Keratinocyte (primary cell): ENCODE measurements around the gene IL17RC. TPM values are rescaled to one million over a fixed set of nuclear protein-coding genes. Genes with fewer than 3 reads are reported as not detected.
"Not testable (repeated sequence)": the region's sequence is repeated elsewhere in the genome, so short reads cannot be mapped to it uniquely, and the experiment has no call there.

Experiments
- DNase-seq: peaks from one replicate; pipeline ENCODE4 v3.0.0-alpha.2; 2011; ENCODE audit warnings: low read depth, missing footprints, low spot score
- FAIRE-seq: peaks from 2 replicates; lab custom pipeline; 2011; peaks lifted over from hg19 to GRCh38; lab: Jason Lieb, UNC
- H2AFZ ChIP-seq: 2 replicates; pipeline ENCODE4 v1.6.0; 2012; ENCODE audit warnings: low read length, control low read depth, inconsistent platforms; ENCODE audit not compliant: control insufficient read depth
- H3K27ac ChIP-seq: 2 replicates; pipeline ENCODE4 v1.5.1; 2011; ENCODE audit warnings: low read length; ENCODE audit not compliant: control insufficient read depth, insufficient read depth
- H3K27me3 ChIP-seq: 3 replicates; pipeline ENCODE4 v1.6.0; 2011; ENCODE audit warnings: low read length; ENCODE audit not compliant: control insufficient read depth, insufficient read depth; ENCODE audit errors: extremely low read depth
- H3K36me3 ChIP-seq, 2 experiments: 2 replicates in 1 of 2; 3 replicates in 1 of 2; pipeline ENCODE4 v1.5.1; 2011; ENCODE audit warnings: low read length in 2 of 2, mild to moderate bottlenecking in 1 of 2; ENCODE audit not compliant: control insufficient read depth in 2 of 2, insufficient read depth in 2 of 2; ENCODE audit errors: extremely low read depth in 1 of 2
- H3K4me1 ChIP-seq: 3 replicates; pipeline ENCODE4 v1.5.1; 2011; ENCODE audit warnings: low read length; ENCODE audit not compliant: control insufficient read depth, insufficient read depth; ENCODE audit errors: extremely low read depth
- H3K4me2 ChIP-seq: 3 replicates; pipeline ENCODE4 v1.6.0; 2011; ENCODE audit warnings: low read depth, low read length; ENCODE audit not compliant: control insufficient read depth, insufficient read depth; ENCODE audit errors: extremely low read depth
- H3K4me3 ChIP-seq, 3 experiments: fragments of 200-600 bp in 1 of 3; sonication (generic) in 1 of 3; 2 replicates in 2 of 3; 3 replicates in 1 of 3; pipeline ENCODE4 v1.5.1; 2011 to 2016; ENCODE audit warnings: low read length in 3 of 3, mild to moderate bottlenecking in 3 of 3, control low read depth in 2 of 3, inconsistent platforms in 1 of 3, low read depth in 1 of 3, mixed read lengths in 1 of 3, mixed run types in 1 of 3, moderate library complexity in 1 of 3; ENCODE audit not compliant: control insufficient read depth in 2 of 3, insufficient read depth in 2 of 3; ENCODE audit errors: extremely low read depth in 1 of 3
- H3K79me2 ChIP-seq: 2 replicates; pipeline ENCODE4 v1.6.0; 2012; ENCODE audit warnings: low read length; ENCODE audit not compliant: control insufficient read depth, insufficient read depth
- H3K9ac ChIP-seq: 3 replicates; pipeline ENCODE4 v1.6.0; 2011; ENCODE audit warnings: low read length; ENCODE audit not compliant: control insufficient read depth, insufficient read depth; ENCODE audit errors: extremely low read depth
- H3K9me1 ChIP-seq: 3 replicates; pipeline ENCODE4 v1.6.0; 2011; ENCODE audit warnings: low read length; ENCODE audit not compliant: control insufficient read depth, insufficient read depth; ENCODE audit errors: extremely low read depth
- H3K9me3 ChIP-seq: 2 replicates; pipeline ENCODE4 v1.5.1; 2012; ENCODE audit warnings: low read depth, low read length; ENCODE audit not compliant: control insufficient read depth
- H4K20me1 ChIP-seq: 3 replicates; pipeline ENCODE4 v1.6.0; 2011; ENCODE audit warnings: low read length; ENCODE audit not compliant: control insufficient read depth, insufficient read depth; ENCODE audit errors: extremely low read depth
- EZH2 ChIP-seq: IDR thresholded peaks from one replicate; pipeline ENCODE4 v1.6.1; 2012; ENCODE audit warnings: inconsistent platforms, mild to moderate bottlenecking, low read length, moderate library complexity
- dilution Hi-C: fragments of 300-500 bp; cut with MboI; formaldehyde crosslinking; loops from one replicate; pipeline ENCODE4 v1.7.0; 2020; ENCODE audit warnings: low sequenced_read_pairs; ENCODE audit not compliant: extremely low pct_ligation_motif_present
- polyA plus RNA-seq, 5 experiments: library from polyadenylated mRNA; depleted of rRNA in 3 of 5; stranded (reverse) in 3 of 5; stranded (forward) in 1 of 5; unstranded in 1 of 5; fragments of >200 nt; gene quantifications; 1 replicate in 1 of 5; 2 replicates in 3 of 5; 3 replicates in 1 of 5; pipeline versions ENCODE4 v1.2.1 to v1.2.3, GENCODE V29; 2011 to 2012; ENCODE audit warnings: missing spikeins in 2 of 5, low read depth in 1 of 5, low replicate concordance in 1 of 5
- TF ChIP-seq, protein P1 (sequence below), 3 experiments: IDR thresholded peaks in 1 of 3; conservative IDR thresholded peaks in 1 of 3; optimal IDR thresholded peaks in 1 of 3; 2 replicates in 2 of 3; 3 replicates in 1 of 3; pipeline versions ENCODE3 to v1.5.1; 2011; ENCODE audit warnings: low read length in 3 of 3, mild to moderate bottlenecking in 3 of 3, moderate library complexity in 2 of 3, control low read depth in 1 of 3, inconsistent platforms in 1 of 3; ENCODE audit not compliant: insufficient read depth in 2 of 3; ENCODE audit errors: extremely low read depth in 1 of 3

Gene IL17RC
- polyA plus RNA-seq, 1 donor (not counting 4 experiments of a cell fraction or from before 2014, with no cell fraction given), result 6.3 TPM

DNA sequence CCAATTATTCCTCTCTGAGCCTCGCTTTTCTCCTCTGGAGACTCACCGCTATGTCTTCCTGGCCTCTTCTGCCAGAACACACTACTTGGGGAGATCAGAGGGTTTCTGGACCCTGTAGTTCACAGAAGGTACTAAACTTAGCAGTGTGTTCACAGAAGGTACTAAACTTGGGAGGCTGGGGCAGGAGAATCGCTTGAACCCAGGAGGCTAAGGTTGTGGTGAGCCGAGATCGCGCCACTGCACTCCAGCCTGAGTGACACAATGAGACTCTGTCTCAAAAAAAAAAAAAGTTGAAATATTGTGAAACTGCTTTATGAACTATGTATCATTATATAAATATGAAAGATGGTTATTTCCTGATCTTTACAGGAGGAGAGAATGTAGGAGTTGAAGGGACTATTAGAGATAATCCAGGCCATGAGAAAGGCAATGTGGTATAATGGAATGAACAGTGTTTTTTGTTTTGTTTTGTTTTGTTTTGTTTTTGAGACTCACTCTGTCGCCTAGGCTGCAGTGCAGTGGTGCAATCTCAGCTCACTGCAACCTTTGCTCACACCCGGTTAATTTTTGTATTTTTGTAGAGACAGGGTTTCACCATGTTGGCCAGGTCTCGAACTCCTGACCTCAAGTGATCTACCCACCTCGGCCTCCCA lies 20.0 kb upstream of the IL17RC start:
- FAIRE-seq, H3K9me3 ChIP-seq, dilution Hi-C loops, H3K9ac ChIP-seq, DNase-seq, H3K4me3 ChIP-seq, H3K36me3 ChIP-seq, H4K20me1 ChIP-seq, H3K4me2 ChIP-seq, H2AFZ ChIP-seq, H3K9me1 ChIP-seq, H3K27me3 ChIP-seq: not testable (repeated sequence)
- Histone ChIP-seq H3K4me1 (peaks cover 38% of the 10 kb centered on the region), H3K27ac (peak overlapping the region; percentile 22), H3K79me2 (peaks cover 11% of the 10 kb centered on the region)

DNA sequence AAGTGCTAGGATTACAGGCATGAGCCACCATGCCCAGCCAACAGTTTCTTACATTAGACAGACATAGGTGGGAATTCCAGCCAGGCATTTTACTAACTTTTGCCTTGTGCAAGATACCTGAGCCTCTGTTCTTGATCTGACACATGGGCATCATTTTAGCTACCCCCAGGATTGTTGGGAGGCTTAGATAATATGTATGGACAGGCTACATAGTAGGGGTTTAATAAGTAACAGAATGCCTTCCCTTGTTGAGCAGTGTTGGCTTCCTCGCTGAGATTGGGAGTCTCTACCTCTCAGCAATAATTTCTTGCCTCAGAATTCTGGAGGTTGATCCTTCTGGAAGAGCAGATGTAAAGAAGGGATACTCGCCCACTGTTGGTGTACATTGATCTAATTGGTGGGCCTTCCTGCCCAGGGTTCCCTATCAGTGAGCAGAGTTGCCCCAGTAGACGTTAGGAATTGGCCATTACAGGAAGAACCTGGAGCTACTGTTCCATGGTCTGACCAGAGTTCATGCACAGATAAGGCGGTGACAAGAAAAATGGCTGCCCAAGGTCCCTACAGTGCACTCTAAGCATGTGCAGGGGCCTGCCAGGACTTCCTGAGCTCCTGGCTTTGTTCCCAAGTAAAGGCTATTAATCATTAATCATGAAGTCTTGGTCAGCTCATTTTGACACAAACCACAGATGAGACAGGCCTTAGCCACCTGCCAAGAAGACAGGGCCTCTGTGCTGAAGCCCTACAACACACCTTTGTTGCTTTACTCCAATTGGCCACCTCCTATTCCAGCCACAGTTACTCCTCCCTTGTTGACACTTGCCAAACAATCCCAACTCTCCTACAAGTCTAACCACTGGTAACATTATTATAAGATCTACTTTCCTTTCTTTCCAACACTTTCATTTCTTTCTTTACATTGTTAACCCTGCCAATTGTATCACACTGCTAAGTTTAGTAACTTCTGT lies 19.2 kb upstream of the IL17RC start:
- dilution Hi-C loops, result no loop called here
- H3K9ac ChIP-seq, result no peak overlapping the region
- H3K27me3 ChIP-seq, result no peaks in the 10 kb centered on the region
- H4K20me1 ChIP-seq, result no peaks in the 10 kb centered on the region
- no peaks in the 10 kb centered on the region for H3K9me3 ChIP-seq
- H3K79me2 ChIP-seq, result peaks cover 4% of the 10 kb centered on the region
- TF ChIP-seq EZH2, result no peak
- TF ChIP-seq, protein P1, sequence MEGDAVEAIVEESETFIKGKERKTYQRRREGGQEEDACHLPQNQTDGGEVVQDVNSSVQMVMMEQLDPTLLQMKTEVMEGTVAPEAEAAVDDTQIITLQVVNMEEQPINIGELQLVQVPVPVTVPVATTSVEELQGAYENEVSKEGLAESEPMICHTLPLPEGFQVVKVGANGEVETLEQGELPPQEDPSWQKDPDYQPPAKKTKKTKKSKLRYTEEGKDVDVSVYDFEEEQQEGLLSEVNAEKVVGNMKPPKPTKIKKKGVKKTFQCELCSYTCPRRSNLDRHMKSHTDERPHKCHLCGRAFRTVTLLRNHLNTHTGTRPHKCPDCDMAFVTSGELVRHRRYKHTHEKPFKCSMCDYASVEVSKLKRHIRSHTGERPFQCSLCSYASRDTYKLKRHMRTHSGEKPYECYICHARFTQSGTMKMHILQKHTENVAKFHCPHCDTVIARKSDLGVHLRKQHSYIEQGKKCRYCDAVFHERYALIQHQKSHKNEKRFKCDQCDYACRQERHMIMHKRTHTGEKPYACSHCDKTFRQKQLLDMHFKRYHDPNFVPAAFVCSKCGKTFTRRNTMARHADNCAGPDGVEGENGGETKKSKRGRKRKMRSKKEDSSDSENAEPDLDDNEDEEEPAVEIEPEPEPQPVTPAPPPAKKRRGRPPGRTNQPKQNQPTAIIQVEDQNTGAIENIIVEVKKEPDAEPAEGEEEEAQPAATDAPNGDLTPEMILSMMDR (optimal IDR thresholded peaks at IDR 0.05 in 1 of 3, IDR thresholded peaks at IDR 0.05 in 1 of 3, conservative IDR thresholded peaks at IDR 0.05 in 1 of 3; ENCODE audit: extremely low read depth in 1 of 3, insufficient read depth in 2 of 3, low read length in 3 of 3), result no peak
- peaks cover 4 to 6% of the 10 kb centered on the region in 2 experiments for H3K36me3 ChIP-seq
- H3K4me3 ChIP-seq, result no peak overlapping the region
- peak overlapping the region; percentile 27 for H3K27ac ChIP-seq
- H3K4me1 ChIP-seq, result peaks cover 46% of the 10 kb centered on the region
- H2AFZ ChIP-seq, result no peak overlapping the region
- FAIRE-seq (peak; percentile 36), DNase-seq (peak; percentile 77)
- peaks cover 7% of the 10 kb centered on the region for H3K9me1 ChIP-seq
- H3K4me2 ChIP-seq, result peak overlapping the region; percentile 33
